DND-41 (cell line): ENCODE measurements around the gene SAMSN1.

Experiments used
- EZH2 ChIP-seq: IDR thresholded peaks from 3 replicates; pipeline ENCODE4 v1.6.1; 2012; ENCODE audit warnings: borderline replicate concordance, low read depth, mild to moderate bottlenecking, moderate library complexity, low read length, inconsistent platforms; ENCODE audit not compliant: severe bottlenecking
- TF ChIP-seq, protein P1 (sequence below): IDR thresholded peaks from 2 replicates; pipeline ENCODE4 v1.5.1; 2012; ENCODE audit warnings: borderline replicate concordance, low read length, moderate library complexity, mild to moderate bottlenecking; ENCODE audit not compliant: poor library complexity, severe bottlenecking; ENCODE audit errors: extremely low read depth

DNA sequence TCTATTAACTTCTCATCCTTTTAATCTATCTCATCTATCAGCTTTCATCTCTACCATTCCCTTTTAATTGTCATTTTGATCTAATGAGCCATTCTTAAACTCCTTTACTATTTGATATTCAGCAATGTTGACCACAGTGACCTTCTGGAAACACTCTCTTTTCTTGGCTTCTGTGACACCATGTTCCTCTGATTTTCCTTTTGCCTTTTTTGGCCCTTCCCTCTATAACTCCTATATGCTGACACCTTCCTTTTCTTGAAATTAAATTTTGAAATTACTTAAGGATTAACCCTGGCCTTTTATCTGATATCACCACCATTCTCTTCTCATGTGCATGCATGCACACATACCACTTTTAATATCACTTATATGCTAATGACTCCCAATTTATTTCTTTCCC lies 41.2 kb upstream of the SAMSN1 start:
- TF ChIP-seq, protein P1, sequence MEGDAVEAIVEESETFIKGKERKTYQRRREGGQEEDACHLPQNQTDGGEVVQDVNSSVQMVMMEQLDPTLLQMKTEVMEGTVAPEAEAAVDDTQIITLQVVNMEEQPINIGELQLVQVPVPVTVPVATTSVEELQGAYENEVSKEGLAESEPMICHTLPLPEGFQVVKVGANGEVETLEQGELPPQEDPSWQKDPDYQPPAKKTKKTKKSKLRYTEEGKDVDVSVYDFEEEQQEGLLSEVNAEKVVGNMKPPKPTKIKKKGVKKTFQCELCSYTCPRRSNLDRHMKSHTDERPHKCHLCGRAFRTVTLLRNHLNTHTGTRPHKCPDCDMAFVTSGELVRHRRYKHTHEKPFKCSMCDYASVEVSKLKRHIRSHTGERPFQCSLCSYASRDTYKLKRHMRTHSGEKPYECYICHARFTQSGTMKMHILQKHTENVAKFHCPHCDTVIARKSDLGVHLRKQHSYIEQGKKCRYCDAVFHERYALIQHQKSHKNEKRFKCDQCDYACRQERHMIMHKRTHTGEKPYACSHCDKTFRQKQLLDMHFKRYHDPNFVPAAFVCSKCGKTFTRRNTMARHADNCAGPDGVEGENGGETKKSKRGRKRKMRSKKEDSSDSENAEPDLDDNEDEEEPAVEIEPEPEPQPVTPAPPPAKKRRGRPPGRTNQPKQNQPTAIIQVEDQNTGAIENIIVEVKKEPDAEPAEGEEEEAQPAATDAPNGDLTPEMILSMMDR = no peak
- no peak for TF ChIP-seq EZH2
